ENCODE data around the gene FBXW7. TPM values are rescaled to one million over a fixed set of nuclear protein-coding genes. Genes with fewer than 3 reads are reported as not detected.

Gene FBXW7
- total RNA-seq, 1 donor from 2014 or later, result 21.0 TPM

- no peak for TF ChIP-seq CTCF (IDR thresholded peaks at IDR 0.05)
- no peak overlapping the region for H3K4me3 Mint-ChIP-seq (ENCODE audit: unreplicated experiment)
- H3K27ac Mint-ChIP-seq (ENCODE audit: unreplicated experiment), result no peak overlapping the region
- peaks cover 3% of the 10 kb centered on the region for H3K9me3 Mint-ChIP-seq (ENCODE audit: unreplicated experiment)
- DNase-seq (ENCODE audit: extremely low spot score, unreplicated experiment), result no peak
- peaks cover 17% of the 10 kb centered on the region for H3K36me3 Mint-ChIP-seq (ENCODE audit: unreplicated experiment)
- peaks cover 10% of the 10 kb centered on the region for H3K4me1 Mint-ChIP-seq (ENCODE audit: unreplicated experiment)
- peaks cover 20% of the 10 kb centered on the region for H3K27me3 Mint-ChIP-seq (ENCODE audit: unreplicated experiment)
Observed at GRCh38 chr4:152316969-152317368, 218.9 kb downstream of the FBXW7 start.

- H3K4me1 Mint-ChIP-seq (ENCODE audit: unreplicated experiment), result peaks cover 19% of the 10 kb centered on the region
- DNase-seq (ENCODE audit: extremely low spot score, unreplicated experiment), result no peak
- H3K4me3 Mint-ChIP-seq (ENCODE audit: unreplicated experiment), result no peak overlapping the region
- peaks cover 55% of the 10 kb centered on the region for H3K27me3 Mint-ChIP-seq (ENCODE audit: unreplicated experiment)
- peaks cover 4% of the 10 kb centered on the region for H3K36me3 Mint-ChIP-seq (ENCODE audit: unreplicated experiment)
- peaks cover 3% of the 10 kb centered on the region for H3K9me3 Mint-ChIP-seq (ENCODE audit: unreplicated experiment)
- no peak for TF ChIP-seq CTCF (IDR thresholded peaks at IDR 0.05)
- H3K27ac Mint-ChIP-seq (ENCODE audit: unreplicated experiment), result peak overlapping the region; percentile 15
Observed at GRCh38 chr4:152310257-152310656, 225.6 kb downstream of the FBXW7 start.

GRCh38 chr4:152309418-152309817 is 226.5 kb downstream of the FBXW7 start:
- H3K27ac Mint-ChIP-seq (ENCODE audit: unreplicated experiment), result no peak overlapping the region
- peaks cover 3% of the 10 kb centered on the region for H3K9me3 Mint-ChIP-seq (ENCODE audit: unreplicated experiment)
- H3K4me1 Mint-ChIP-seq (ENCODE audit: unreplicated experiment), result peaks cover 19% of the 10 kb centered on the region
- no peak for DNase-seq (ENCODE audit: extremely low spot score, unreplicated experiment)
- H3K4me3 Mint-ChIP-seq (ENCODE audit: unreplicated experiment), result no peak overlapping the region
- peaks cover 4% of the 10 kb centered on the region for H3K36me3 Mint-ChIP-seq (ENCODE audit: unreplicated experiment)
- no peak for TF ChIP-seq CTCF (IDR thresholded peaks at IDR 0.05)
- peaks cover 63% of the 10 kb centered on the region for H3K27me3 Mint-ChIP-seq (ENCODE audit: unreplicated experiment)

- Mint-ChIP-seq H3K36me3 (ENCODE audit: unreplicated experiment) (peaks cover 4% of the 10 kb centered on the region), H3K27ac (ENCODE audit: unreplicated experiment) (no peak overlapping the region), H3K27me3 (ENCODE audit: unreplicated experiment) (peaks cover 68% of the 10 kb centered on the region), H3K4me3 (ENCODE audit: unreplicated experiment) (no peak overlapping the region), H3K9me3 (ENCODE audit: unreplicated experiment) (peaks cover 3% of the 10 kb centered on the region), H3K4me1 (ENCODE audit: unreplicated experiment) (peaks cover 21% of the 10 kb centered on the region)
- no peak for TF ChIP-seq CTCF (IDR thresholded peaks at IDR 0.05)
- DNase-seq (ENCODE audit: extremely low spot score, unreplicated experiment), result no peak
Observed at GRCh38 chr4:152308951-152309350, 226.9 kb downstream of the FBXW7 start.

- DNase-seq (ENCODE audit: extremely low spot score, unreplicated experiment), result no peak
- Mint-ChIP-seq H3K4me1 (ENCODE audit: unreplicated experiment) (peaks cover 21% of the 10 kb centered on the region), H3K27me3 (ENCODE audit: unreplicated experiment) (peaks cover 65% of the 10 kb centered on the region), H3K36me3 (ENCODE audit: unreplicated experiment) (peaks cover 3% of the 10 kb centered on the region), H3K27ac (ENCODE audit: unreplicated experiment) (no peak overlapping the region), H3K4me3 (ENCODE audit: unreplicated experiment) (no peak overlapping the region), H3K9me3 (ENCODE audit: unreplicated experiment) (peaks cover 3% of the 10 kb centered on the region)
- TF ChIP-seq CTCF (IDR thresholded peaks at IDR 0.05), result no peak
Observed at GRCh38 chr4:152307669-152308068, 228.2 kb downstream of the FBXW7 start.

Data from osteocyte (in vitro differentiated cells).